Smooth muscle cell (in vitro differentiated cells): ENCODE data around the gene ZNF512B. TPM values are rescaled to one million over a fixed set of nuclear protein-coding genes. Genes with fewer than 3 reads are reported as not detected.

Source experiments
- DNase-seq: peaks from one replicate; lab custom pipeline; 2025; ENCODE audit not compliant: unreplicated experiment; lab: John Stamatoyannopoulos, UW
- H2AFZ ChIP-seq: fragments of 200-600 bp; sonication (generic); 2 replicates; pipeline ENCODE4 v1.6.0; 2016; ENCODE audit warnings: antibody characterized with exemption, low read depth, mild to moderate bottlenecking
- H3F3A ChIP-seq: fragments of 200-600 bp; sonication (generic); 2 replicates; pipeline ENCODE4 v1.6.0; 2017; ENCODE audit warnings: antibody characterized with exemption, low read depth
- H3K27ac ChIP-seq: fragments of 200-600 bp; sonication (generic); 2 replicates; pipeline ENCODE4 v1.5.1; 2016; ENCODE audit warnings: low read depth, mild to moderate bottlenecking
- H3K27me3 ChIP-seq: fragments of 200-600 bp; sonication (generic); 2 replicates; pipeline ENCODE4 v1.6.1; 2016; ENCODE audit warnings: low read depth, mild to moderate bottlenecking
- H3K36me3 ChIP-seq: fragments of 200-600 bp; sonication (generic); 2 replicates; pipeline ENCODE4 v1.5.1; 2016; ENCODE audit warnings: low read depth
- H3K4me1 ChIP-seq: fragments of 200-600 bp; sonication (generic); 2 replicates; pipeline ENCODE4 v1.5.1; 2016; ENCODE audit warnings: low read depth
- H3K4me2 ChIP-seq: fragments of 200-600 bp; sonication (generic); 2 replicates; pipeline ENCODE4 v1.6.0; 2016; ENCODE audit warnings: mild to moderate bottlenecking
- H3K4me3 ChIP-seq: fragments of 200-600 bp; sonication (generic); 2 replicates; pipeline ENCODE4 v1.5.1; 2016; ENCODE audit warnings: mild to moderate bottlenecking
- H3K79me2 ChIP-seq: fragments of 200-600 bp; sonication (generic); 2 replicates; pipeline ENCODE4 v1.6.0; 2016; ENCODE audit warnings: low read depth, mild to moderate bottlenecking
- H3K9ac ChIP-seq: fragments of 200-600 bp; sonication (generic); 2 replicates; pipeline ENCODE4 v1.6.0; 2016; ENCODE audit warnings: low read depth
- H3K9me3 ChIP-seq: fragments of 200-600 bp; sonication (generic); replicated peaks from 2 replicates; pipeline ENCODE4 v1.5.1; 2016; ENCODE audit warnings: low read depth
- H4K20me1 ChIP-seq: fragments of 200-600 bp; sonication (generic); 2 replicates; pipeline ENCODE4 v1.6.0; 2016; ENCODE audit warnings: low read depth
- CTCF ChIP-seq: fragments of 200-600 bp; sonication (generic); IDR thresholded peaks from 2 replicates; pipeline ENCODE4 v1.5.1; 2017; ENCODE audit warnings: borderline replicate concordance, mild to moderate bottlenecking, antibody characterized with exemption; ENCODE audit not compliant: insufficient read depth, poor library complexity, severe bottlenecking
- WGBS: methylation state at CpG from one replicate; pipeline ENCODE4 v1.1.7; 2016; ENCODE audit warnings: low lambda C conversion rate; 5-methylcytosine and 5-hydroxymethylcytosine counted together
- polyA plus RNA-seq: library from polyadenylated mRNA; unstranded; fragments of >200 nt; fragmentation: Nextera tagmentation; extraction: Ambion mirVana; gene quantifications from 2 replicates; pipeline ENCODE4 v1.2.1, GENCODE V29; 2016
- total RNA-seq: library from RNA; depleted of rRNA; stranded (reverse); fragments of >200 nt; gene quantifications from 2 replicates; pipeline ENCODE4 v1.2.3, GENCODE V29; 2014

ZNF512B gene
- total and polyA plus RNA-seq, 2 experiments from 2014 or later, result 4.6 to 5.6 TPM

DNA sequence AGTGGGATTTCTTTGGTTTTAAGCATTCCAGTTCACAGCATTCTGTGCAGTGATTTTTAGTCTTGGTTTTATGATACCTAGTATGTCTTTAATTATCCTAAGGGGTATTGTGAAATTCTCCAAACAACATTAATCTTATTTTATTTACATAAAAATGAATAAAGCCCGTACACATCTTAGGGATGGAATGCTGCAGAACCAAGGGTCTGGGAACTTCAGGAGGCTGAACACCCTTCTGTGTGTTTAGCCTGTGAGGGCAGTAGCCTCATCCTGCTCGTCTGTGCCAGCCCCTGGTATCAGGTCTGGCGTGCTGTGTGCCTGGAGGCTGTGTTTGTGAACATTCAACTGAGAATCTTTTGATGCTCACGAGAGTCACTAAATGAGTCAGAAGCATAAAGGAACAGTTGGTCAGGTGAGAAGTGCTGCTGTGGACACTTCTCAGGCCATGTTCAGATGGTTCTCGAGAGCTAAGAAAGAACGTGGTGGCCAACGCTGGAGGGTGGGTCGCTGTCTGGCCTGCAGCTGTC, 41.0 kb upstream of the ZNF512B start:
- no peaks in the 10 kb centered on the region for H3F3A ChIP-seq
- H3K4me2 ChIP-seq, result no peak overlapping the region
- DNase-seq, result no peak
- peaks cover 7% of the 10 kb centered on the region for H3K79me2 ChIP-seq
- TF ChIP-seq CTCF, result no peak
- peaks cover 49% of the 10 kb centered on the region for H4K20me1 ChIP-seq
- no peaks in the 10 kb centered on the region for H3K27me3 ChIP-seq
- WGBS, result 91% methylated on average over 8 of the region's 8 CpGs
- no peak overlapping the region for H2AFZ ChIP-seq
- H3K4me3 ChIP-seq, result no peak overlapping the region
- no peaks in the 10 kb centered on the region for H3K4me1 ChIP-seq
- no peak overlapping the region for H3K27ac ChIP-seq
- H3K36me3 ChIP-seq, result peaks cover 12% of the 10 kb centered on the region
- H3K9me3 ChIP-seq, result no peaks in the 10 kb centered on the region
- no peak overlapping the region for H3K9ac ChIP-seq

GRCh38 chr20:64009811-64010387, 40.2 kb upstream of the ZNF512B start:
- peaks cover 7% of the 10 kb centered on the region for H3K79me2 ChIP-seq
- DNase-seq, result no peak
- H3K9ac ChIP-seq, result no peak overlapping the region
- H4K20me1 ChIP-seq, result peaks cover 50% of the 10 kb centered on the region
- no peak overlapping the region for H3K27ac ChIP-seq
- no peak overlapping the region for H2AFZ ChIP-seq
- H3K27me3 ChIP-seq, result no peaks in the 10 kb centered on the region
- peaks cover 12% of the 10 kb centered on the region for H3K36me3 ChIP-seq
- no peaks in the 10 kb centered on the region for H3F3A ChIP-seq
- H3K9me3 ChIP-seq, result no peaks in the 10 kb centered on the region
- WGBS, result 93% methylated on average over 13 of the region's 13 CpGs
- no peak for TF ChIP-seq CTCF
- no peak overlapping the region for H3K4me2 ChIP-seq
- H3K4me3 ChIP-seq, result no peak overlapping the region
- H3K4me1 ChIP-seq, result no peaks in the 10 kb centered on the region

- Histone ChIP-seq H3K4me1 (no peaks in the 10 kb centered on the region), H4K20me1 (peaks cover 67% of the 10 kb centered on the region), H3K27me3 (no peaks in the 10 kb centered on the region), H3K9me3 (no peaks in the 10 kb centered on the region), H2AFZ (no peak overlapping the region), H3K4me2 (no peak overlapping the region), H3K36me3 (peaks cover 12% of the 10 kb centered on the region), H3F3A (no peaks in the 10 kb centered on the region), H3K4me3 (no peak overlapping the region), H3K27ac (no peak overlapping the region), H3K9ac (no peak overlapping the region), H3K79me2 (peaks cover 7% of the 10 kb centered on the region)
- no peak for TF ChIP-seq CTCF
- no peak for DNase-seq
- WGBS, result 94% methylated on average over 3 of the region's 3 CpGs
Measured at GRCh38 chr20:64006902-64007301, 37.2 kb upstream of the ZNF512B start.

GRCh38 chr20:64006490-64006889, 36.8 kb upstream of the ZNF512B start:
- Histone ChIP-seq H3K27ac (no peak overlapping the region), H3F3A (no peaks in the 10 kb centered on the region), H3K4me3 (no peak overlapping the region), H3K4me2 (no peak overlapping the region), H3K9me3 (no peaks in the 10 kb centered on the region), H3K9ac (no peak overlapping the region), H3K36me3 (peaks cover 12% of the 10 kb centered on the region), H2AFZ (no peak overlapping the region), H3K4me1 (no peaks in the 10 kb centered on the region), H4K20me1 (peaks cover 67% of the 10 kb centered on the region), H3K79me2 (peaks cover 7% of the 10 kb centered on the region), H3K27me3 (no peaks in the 10 kb centered on the region)
- 96% methylated on average over 10 of the region's 10 CpGs for WGBS
- no peak for DNase-seq
- no peak for TF ChIP-seq CTCF
